BLaER1 treated with 17β-estradiol and CSF1 and Interleukin-3, amounts not matched to agents 10 nM and 100 nM (cell line): ENCODE data around the gene YAF2.
A peak's percentile ranks its signal among the peaks of the same experiment; 100 is the strongest.
"Not testable (repeated sequence)": the region's sequence is repeated elsewhere in the genome, so short reads cannot be mapped to it uniquely, and the experiment has no call there.

Source experiments
- H3K27ac ChIP-seq, 11 experiments: shearing (Covaris generic); formaldehyde crosslinking; 2 replicates each; pipeline ENCODE4 v1.8.1; 2022
- H3K27me3 ChIP-seq, 11 experiments: shearing (Covaris generic); formaldehyde crosslinking; 2 replicates each; pipeline ENCODE4 v1.8.1; 2022
- H3K36me3 ChIP-seq, 11 experiments: shearing (Covaris generic); formaldehyde crosslinking; 2 replicates each; pipeline ENCODE4 v1.8.1; 2022
- H3K4me1 ChIP-seq, 10 experiments: shearing (Covaris generic); formaldehyde crosslinking; 2 replicates each; pipeline ENCODE4 v1.8.1; 2022
- H3K4me2 ChIP-seq, 11 experiments: shearing (Covaris generic); formaldehyde crosslinking; 2 replicates each; pipeline ENCODE4 v1.8.1; 2022
- H3K4me3 ChIP-seq, 10 experiments: shearing (Covaris generic); formaldehyde crosslinking; 2 replicates each; pipeline ENCODE4 v1.8.1; 2022
- H3K9ac ChIP-seq, 11 experiments: shearing (Covaris generic); formaldehyde crosslinking; 2 replicates each; pipeline ENCODE4 v1.8.1; 2022
- H3K9me3 ChIP-seq, 11 experiments: shearing (Covaris generic); formaldehyde crosslinking; replicated peaks in 1 of 11; 2 replicates each; pipeline ENCODE4 v1.8.1; 2022
- H4K20me1 ChIP-seq, 11 experiments: shearing (Covaris generic); formaldehyde crosslinking; 2 replicates each; pipeline ENCODE4 v1.8.1; 2022
- Cebpa-rat ChIP-seq, 11 experiments: shearing (Covaris generic); IDR thresholded peaks; 2 replicates each; pipeline ENCODE4 v1.8.1; 2022

Gene YAF2

GRCh38 chr12:42237052-42237852 is 796 bp downstream of the YAF2 start:
- peaks cover 21 to 33% (median 29%) of the 10 kb centered on the region in 10 experiments for H3K4me1 ChIP-seq
- H3K9ac ChIP-seq: peak overlapping the region; percentile 96 to 98 (median 97)
- H3K27me3 ChIP-seq: no peaks in the 10 kb centered on the region
- no peaks in the 10 kb centered on the region for H3K9me3 ChIP-seq
- H3K36me3 ChIP-seq: peaks cover 22 to 38% (median 29%) of the 10 kb centered on the region in 11 experiments
- peaks cover 6 to 45% (median 28%) of the 10 kb centered on the region in 11 experiments; a peak in 19 of 22 replicates for H4K20me1 ChIP-seq
- H3K27ac ChIP-seq: peak overlapping the region; percentile 88 to 98 (median 97)
- no peak for TF ChIP-seq Cebpa-rat (IDR thresholded peaks at IDR 0.05)
- H3K4me2 ChIP-seq: peak overlapping the region; percentile 67 to 94 (median 82)
- peak overlapping the region; percentile 85 to 96 (median 92) for H3K4me3 ChIP-seq

GRCh38 chr12:42236017-42236416 is 2.0 kb downstream of the YAF2 start:
- TF ChIP-seq Cebpa-rat (IDR thresholded peaks at IDR 0.05): no peak
- Histone ChIP-seq H3K27me3 (no peaks in the 10 kb centered on the region), H3K9ac (peak overlapping the region in 4 of 11 experiments; percentile 11 to 53 (median 29); a peak in 5 of 22 replicates), H3K9me3 (no peaks in the 10 kb centered on the region), H3K4me1 (peaks cover 21 to 33% (median 29%) of the 10 kb centered on the region in 10 experiments), H3K36me3 (peaks cover 25 to 50% (median 34%) of the 10 kb centered on the region in 11 experiments), H3K27ac (no peak overlapping the region), H4K20me1 (peaks cover 11 to 52% (median 33%) of the 10 kb centered on the region in 11 experiments; a peak in 19 of 22 replicates), H3K4me3 (no peak overlapping the region; a peak in 1 of 20 replicates), H3K4me2 (peak overlapping the region; percentile 48 to 94 (median 78); a peak in 21 of 22 replicates)

GRCh38 chr12:42235426-42235825 is 2.6 kb downstream of the YAF2 start:
- H3K4me3 ChIP-seq: no peak overlapping the region
- peaks cover 0 to 4% (median 3%) of the 10 kb centered on the region in 11 experiments; a peak in 12 of 22 replicates for H3K9me3 ChIP-seq
- H3K27me3 ChIP-seq: no peaks in the 10 kb centered on the region
- peak overlapping the region; percentile 48 to 94 (median 78); a peak in 20 of 22 replicates for H3K4me2 ChIP-seq
- peak overlapping the region in 6 of 11 experiments; percentile 11 to 53 (median 33); a peak in 7 of 22 replicates for H3K9ac ChIP-seq
- H4K20me1 ChIP-seq: peaks cover 11 to 52% (median 33%) of the 10 kb centered on the region in 11 experiments; a peak in 19 of 22 replicates
- peaks cover 21 to 33% (median 29%) of the 10 kb centered on the region in 10 experiments for H3K4me1 ChIP-seq
- peak overlapping the region in 1 of 11 experiments; percentile 18; a peak in 2 of 22 replicates for H3K27ac ChIP-seq
- H3K36me3 ChIP-seq: peaks cover 30 to 56% (median 39%) of the 10 kb centered on the region in 11 experiments
- no peak for TF ChIP-seq Cebpa-rat (IDR thresholded peaks at IDR 0.05)

- Histone ChIP-seq H3K4me1 (peaks cover 21 to 33% (median 29%) of the 10 kb centered on the region in 10 experiments), H3K27ac (no peak overlapping the region), H3K4me3 (no peak overlapping the region), H4K20me1 (peaks cover 11 to 52% (median 33%) of the 10 kb centered on the region in 11 experiments; a peak in 19 of 22 replicates), H3K9me3 (peaks cover 3 to 9% (median 8%) of the 10 kb centered on the region in 11 experiments; a peak in 21 of 22 replicates), H3K36me3 (peaks cover 33 to 61% (median 43%) of the 10 kb centered on the region in 11 experiments), H3K9ac (peak overlapping the region in 2 of 11 experiments; percentile 11 to 23; a peak in 1 of 22 replicates), H3K27me3 (no peaks in the 10 kb centered on the region), H3K4me2 (peak overlapping the region in 9 of 11 experiments; percentile 48 to 94 (median 78); a peak in 11 of 22 replicates)
- TF ChIP-seq Cebpa-rat (IDR thresholded peaks at IDR 0.05): no peak
These were observed 3.1 kb downstream of the YAF2 start for GRCh38 chr12:42234970-42235369.

GRCh38 chr12:42227525-42227924 is 10.5 kb downstream of the YAF2 start:
- Histone ChIP-seq H4K20me1 (peaks cover 0 to 11% (median 8%) of the 10 kb centered on the region in 11 experiments; a peak in 9 of 22 replicates), H3K36me3 (peaks cover 26 to 51% (median 41%) of the 10 kb centered on the region in 11 experiments), H3K9me3 (peaks cover 21 to 44% (median 35%) of the 10 kb centered on the region in 11 experiments)
- H3K4me2 ChIP-seq, H3K27me3 ChIP-seq, H3K4me3 ChIP-seq, H3K4me1 ChIP-seq, H3K9ac ChIP-seq, H3K27ac ChIP-seq: not testable (repeated sequence)

GRCh38 chr12:42224501-42224900 is 13.5 kb downstream of the YAF2 start:
- not testable (repeated sequence) for H3K27ac ChIP-seq, H3K9ac ChIP-seq, H3K4me1 ChIP-seq, H3K4me3 ChIP-seq, H3K4me2 ChIP-seq, H3K27me3 ChIP-seq
- peaks cover 0 to 19% (median 4%) of the 10 kb centered on the region in 11 experiments; a peak in 6 of 22 replicates for H4K20me1 ChIP-seq
- peaks cover 8 to 30% (median 22%) of the 10 kb centered on the region in 11 experiments; a peak in 21 of 22 replicates for H3K36me3 ChIP-seq
- peaks cover 13 to 30% (median 22%) of the 10 kb centered on the region in 11 experiments for H3K9me3 ChIP-seq

GRCh38 chr12:42222724-42223123 is 15.3 kb downstream of the YAF2 start:
- H4K20me1 ChIP-seq: peaks cover 0 to 26% (median 10%) of the 10 kb centered on the region in 11 experiments; a peak in 8 of 22 replicates
- H3K4me2 ChIP-seq: no peak overlapping the region
- H3K9me3 ChIP-seq: peaks cover 11 to 30% (median 21%) of the 10 kb centered on the region in 11 experiments
- no peak overlapping the region for H3K27ac ChIP-seq
- H3K36me3 ChIP-seq: peaks cover 5 to 36% (median 25%) of the 10 kb centered on the region in 11 experiments; a peak in 21 of 22 replicates
- H3K27me3 ChIP-seq: no peaks in the 10 kb centered on the region
- H3K4me1 ChIP-seq: 0 out of 20 replicates have a peak, but pooled peaks cover 0 to 3% (median 0%) of the 10 kb centered on the region in 10 experiments
- H3K9ac ChIP-seq: no peak overlapping the region
- TF ChIP-seq Cebpa-rat (IDR thresholded peaks at IDR 0.05): no peak
- no peak overlapping the region for H3K4me3 ChIP-seq

GRCh38 chr12:42221726-42222125 is 16.3 kb downstream of the YAF2 start:
- Histone ChIP-seq H3K9me3 (peaks cover 10 to 27% (median 17%) of the 10 kb centered on the region in 11 experiments), H4K20me1 (peaks cover 0 to 29% (median 10%) of the 10 kb centered on the region in 11 experiments; a peak in 9 of 22 replicates), H3K27me3 (no peaks in the 10 kb centered on the region), H3K4me2 (no peak overlapping the region), H3K4me3 (no peak overlapping the region), H3K9ac (no peak overlapping the region), H3K36me3 (peaks cover 5 to 36% (median 25%) of the 10 kb centered on the region in 11 experiments; a peak in 21 of 22 replicates), H3K27ac (no peak overlapping the region), H3K4me1 (peaks cover 0 to 7% (median 0%) of the 10 kb centered on the region in 10 experiments; a peak in 1 of 20 replicates)
- no peak for TF ChIP-seq Cebpa-rat (IDR thresholded peaks at IDR 0.05)
